SK-N-SH (cell line): ENCODE measurements around the gene XXYLT1. TPM values are rescaled to one million over a fixed set of nuclear protein-coding genes. Genes with fewer than 3 reads are reported as not detected.

Experiments used
- CTCF ChIA-PET: fragments of 300-600, 350-600 bp; formaldehyde crosslinking; extraction: SDS; loops from one replicate; lab custom pipeline; 2021; lab: Yijun Ruan, JAX
- POLR2A ChIA-PET: fragments of 350-600 bp; sonication (Branson Sonifier 250); formaldehyde crosslinking; extraction: SDS; loops from one replicate; lab custom pipeline; 2020; ENCODE audit warnings: antibody characterized with exemption, inconsistent platforms; lab: Yijun Ruan, JAX
- DNase-seq: peaks from one replicate; pipeline ENCODE4 v3.0.0; 2012
- H2AFZ ChIP-seq: fragments of 200-600 bp; sonication (generic); 2 replicates; pipeline ENCODE4 v1.8.1; 2016; ENCODE audit warnings: antibody characterized with exemption, mild to moderate bottlenecking, low read depth
- H3F3A ChIP-seq: fragments of 200-600 bp; sonication (generic); replicated peaks from 2 replicates; pipeline ENCODE3; 2016; ENCODE audit warnings: antibody characterized with exemption, mild to moderate bottlenecking; ENCODE audit not compliant: insufficient read depth
- H3K27ac ChIP-seq, 2 experiments: fragments of 200-500 bp in 1 of 2; fragments of 200-600 bp in 1 of 2; sonication (Bioruptor generic) in 1 of 2; sonication (generic), shearing (Covaris generic) in 1 of 2; 2 replicates each; pipeline versions ENCODE4 v1.5.1 to v1.6.1; 2014 to 2016; ENCODE audit warnings: low read depth in 2 of 2, inconsistent platforms in 1 of 2, low read length in 1 of 2, mild to moderate bottlenecking in 1 of 2, mixed read lengths in 1 of 2
- H3K27me3 ChIP-seq: fragments of 200-600 bp; sonication (generic), shearing (Covaris generic); 2 replicates; pipeline ENCODE4 v1.6.1; 2016; ENCODE audit warnings: mixed run types; ENCODE audit not compliant: insufficient read depth
- H3K36me3 ChIP-seq, 2 experiments: fragments of 200-500 bp in 1 of 2; fragments of 200-600 bp in 1 of 2; sonication (Bioruptor generic) in 1 of 2; sonication (generic) in 1 of 2; replicated peaks in 1 of 2; 2 replicates each; pipeline versions ENCODE3 to v1.5.1; 2014 to 2016; ENCODE audit warnings: low read length in 1 of 2, mild to moderate bottlenecking in 1 of 2; ENCODE audit not compliant: insufficient read depth in 2 of 2, control insufficient read depth in 1 of 2
- H3K4me1 ChIP-seq, 2 experiments: fragments of 200-500 bp in 1 of 2; fragments of 200-600 bp in 1 of 2; sonication (Bioruptor generic) in 1 of 2; sonication (generic), shearing (Covaris generic) in 1 of 2; 2 replicates each; pipeline versions ENCODE4 v1.5.1 to v1.6.1; 2014 to 2016; ENCODE audit warnings: low read depth in 1 of 2, low read length in 1 of 2, mixed run types in 1 of 2; ENCODE audit not compliant: insufficient read depth in 2 of 2, control insufficient read depth in 1 of 2
- H3K4me2 ChIP-seq: fragments of 200-600 bp; sonication (generic), shearing (Covaris generic); 2 replicates; pipeline ENCODE4 v1.6.1; 2017; ENCODE audit warnings: mixed run types
- H3K4me3 ChIP-seq, 2 experiments: fragments of 200-500 bp in 1 of 2; fragments of 200-600 bp in 1 of 2; sonication (Bioruptor generic) in 1 of 2; sonication (generic), shearing (Covaris generic) in 1 of 2; 2 replicates each; pipeline versions ENCODE4 v1.5.1 to v1.8.1; 2014 to 2016; ENCODE audit warnings: low read depth in 2 of 2, inconsistent platforms in 1 of 2, low read length in 1 of 2, mild to moderate bottlenecking in 1 of 2, mixed read lengths in 1 of 2, moderate library complexity in 1 of 2
- H3K79me2 ChIP-seq: fragments of 200-600 bp; sonication (generic); 2 replicates; pipeline ENCODE4 v1.8.1; 2017; ENCODE audit warnings: mild to moderate bottlenecking; ENCODE audit not compliant: insufficient read depth
- H3K9ac ChIP-seq: fragments of 200-600 bp; sonication (generic); 2 replicates; pipeline ENCODE4 v1.6.1; 2017; ENCODE audit warnings: mixed run types
- H3K9me2 ChIP-seq: fragments of 200-600 bp; sonication (generic); 2 replicates; pipeline ENCODE4 v1.6.1; 2017; ENCODE audit warnings: mixed run types
- H3K9me3 ChIP-seq: fragments of 200-600 bp; sonication (generic); 2 replicates; pipeline ENCODE4 v1.6.1; 2017; ENCODE audit warnings: mixed run types, mild to moderate bottlenecking, moderate library complexity
- H4K20me1 ChIP-seq: fragments of 200-600 bp; sonication (generic); 2 replicates; pipeline ENCODE4 v1.6.1; 2017; ENCODE audit warnings: mild to moderate bottlenecking, mixed run types; ENCODE audit not compliant: insufficient read depth
- CTCF ChIP-seq: fragments of 200-600 bp; sonication (generic); IDR thresholded peaks from 2 replicates; pipeline ENCODE4 v1.6.1; 2017; ENCODE audit warnings: antibody characterized with exemption, mild to moderate bottlenecking, moderate library complexity
- ELF1 ChIP-seq: IDR thresholded peaks from 2 replicates; pipeline ENCODE4 v1.4.0; 2012
- EZH2phosphoT487 ChIP-seq: fragments of 200-600 bp; sonication (generic); IDR thresholded peaks from 2 replicates; pipeline ENCODE4 v1.6.1; 2017; ENCODE audit warnings: low read depth, mixed run types, mild to moderate bottlenecking, antibody characterized with exemption, moderate library complexity, borderline replicate concordance
- GABPA ChIP-seq: IDR thresholded peaks from 2 replicates; pipeline ENCODE4 v1.4.0; 2012; ENCODE audit warnings: low read depth, mild to moderate bottlenecking
- GATA2 ChIP-seq: sonication (generic); formaldehyde crosslinking; IDR thresholded peaks from 2 replicates; pipeline ENCODE4 v1.5.0; 2020; ENCODE audit warnings: mild to moderate bottlenecking, missing genetic modification reagents
- IRF3 ChIP-seq: fragments of 150-350 bp; IDR thresholded peaks from 2 replicates; pipeline ENCODE4 v1.6.1; 2016; ENCODE audit warnings: mild to moderate bottlenecking, low read depth, low read length
- MXI1 ChIP-seq: IDR thresholded peaks from 2 replicates; pipeline ENCODE4 v1.6.1; 2012; ENCODE audit warnings: mild to moderate bottlenecking, low read depth, low read length, improper control_type of control experiment
- POLR2AphosphoS5 ChIP-seq: IDR thresholded peaks from 2 replicates; pipeline ENCODE4 v1.6.1; 2012; ENCODE audit warnings: low read depth, low read length
- RAD21 ChIP-seq: IDR thresholded peaks from 2 replicates; pipeline ENCODE4 v1.6.1; 2012; ENCODE audit warnings: mild to moderate bottlenecking, low read length
- RCOR1 ChIP-seq: fragments of 150-350 bp; IDR thresholded peaks from 2 replicates; pipeline ENCODE4 v1.6.1; 2017; ENCODE audit warnings: antibody characterized with exemption, low read length
- REST ChIP-seq: IDR thresholded peaks from 2 replicates; pipeline ENCODE4 v1.6.1; 2012; ENCODE audit warnings: mild to moderate bottlenecking, low read depth, low read length, moderate library complexity
- RFX5 ChIP-seq: IDR thresholded peaks from 2 replicates; pipeline ENCODE4 v1.6.1; 2012; ENCODE audit warnings: mild to moderate bottlenecking, improper control_type of control experiment, low read length
- RXRA ChIP-seq: IDR thresholded peaks from 2 replicates; pipeline ENCODE4 v1.4.0; 2012; ENCODE audit warnings: low read depth, mild to moderate bottlenecking, borderline replicate concordance
- SIN3A ChIP-seq: IDR thresholded peaks from 2 replicates; pipeline ENCODE4 v1.6.1; 2012; ENCODE audit warnings: low read depth, mild to moderate bottlenecking, low read length, moderate library complexity, borderline replicate concordance
- SMC3 ChIP-seq: IDR thresholded peaks from 2 replicates; pipeline ENCODE4 v1.6.1; 2012; ENCODE audit warnings: low read depth, low read length, improper control_type of control experiment
- TCF12 ChIP-seq: IDR thresholded peaks from 2 replicates; pipeline ENCODE4 v1.4.0; 2012
- TEAD4 ChIP-seq: IDR thresholded peaks from 2 replicates; pipeline ENCODE4 v1.4.0; 2012; ENCODE audit warnings: mild to moderate bottlenecking, borderline replicate concordance; ENCODE audit not compliant: insufficient read depth
- ZBTB33 ChIP-seq: IDR thresholded peaks from 2 replicates; pipeline ENCODE4 v1.4.0; 2012; ENCODE audit warnings: low read depth, borderline replicate concordance
- WGBS: methylation state at CpG from one replicate; pipeline ENCODE4 v1.1.6; 2017; ENCODE audit warnings: low lambda C conversion rate; 5-methylcytosine and 5-hydroxymethylcytosine counted together
- polyA plus RNA-seq, 3 experiments: library from polyadenylated mRNA; depleted of rRNA; stranded (reverse); fragments of >200 nt; gene quantifications; 2 replicates each; pipeline ENCODE4 v1.2.3, GENCODE V29; 2012

XXYLT1 gene
- polyA plus RNA-seq, 1 of the 3 experiments (the other 2 are of a cell fraction) = 22.6 TPM

- Histone ChIP-seq H3K4me2 (no peak overlapping the region), H3K9me2 (no peaks in the 10 kb centered on the region), H2AFZ (no peak overlapping the region), H3K4me1 (no peaks in the 10 kb centered on the region), H4K20me1 (no peaks in the 10 kb centered on the region), H3K79me2 (no peaks in the 10 kb centered on the region), H3K4me3 (no peak overlapping the region), H3K9me3 (no peaks in the 10 kb centered on the region), H3F3A (peaks cover 4% of the 10 kb centered on the region), H3K9ac (no peak overlapping the region), H3K36me3 (peaks cover 23% of the 10 kb centered on the region in 2 experiments), H3K27ac (no peak overlapping the region), H3K27me3 (no peaks in the 10 kb centered on the region)
- ChIA-PET POLR2A (no interaction called here), CTCF (interaction anchor here (0.8 kb wide), 1 partner anchor 20 kb away, joined by 3 read pairs; no protein-coding TSS in a partner anchor)
- DNase-seq = no peak
- WGBS = 98% methylated on average over 4 of the region's 4 CpGs
- TF ChIP-seq RFX5 (no peak), SMC3 (no peak), RXRA (no peak), ELF1 (no peak), TEAD4 (no peak), CTCF (no peak), MXI1 (no peak), EZH2phosphoT487 (no peak), GABPA (no peak), RCOR1 (no peak), IRF3 (no peak), GATA2 (CRISPR knock-in tag) (no peak), POLR2AphosphoS5 (no peak), TCF12 (no peak), RAD21 (no peak)
Measured at GRCh38 chr3:195306369-195306768, 35.4 kb upstream of the XXYLT1 start.

- WGBS = 92% methylated on average over 3 of the region's 3 CpGs
- H3K27ac ChIP-seq = no peak overlapping the region
- no peak for DNase-seq
Measured at GRCh38 chr3:195302431-195302830, 31.5 kb upstream of the XXYLT1 start.

More at GRCh38 chr3:195302431-195302830, 31.5 kb upstream of the XXYLT1 start:
- Histone ChIP-seq H3K9ac (no peak overlapping the region), H2AFZ (no peak overlapping the region), H3K4me1 (no peaks in the 10 kb centered on the region), H3F3A (peaks cover 4% of the 10 kb centered on the region)
- CTCF ChIA-PET = interaction anchor here (0.6 to 2.0 kb wide), 4 partner anchors 31 to 307 kb away, joined by 3 to 8 read pairs (median 4); partner anchors contain the start of gene XXYLT1
- TF ChIP-seq ZBTB33 (no peak), SIN3A (no peak), REST (no peak), ELF1 (no peak), MXI1 (no peak)
- TF ChIP-seq, all 33 proteins: peak for 0
- no peaks in the 10 kb centered on the region for H3K79me2 ChIP-seq
- H3K4me2 ChIP-seq = no peak overlapping the region; the same call in 1 of the 2 replicates
- POLR2A ChIA-PET = no interaction called here
- no peak overlapping the region for H3K4me3 ChIP-seq
- no peaks in the 10 kb centered on the region for H3K9me2 ChIP-seq
- peaks cover 18 to 22% of the 10 kb centered on the region in 2 experiments for H3K36me3 ChIP-seq
- no peaks in the 10 kb centered on the region for H3K9me3 ChIP-seq
- H4K20me1 ChIP-seq = no peaks in the 10 kb centered on the region
- no peaks in the 10 kb centered on the region for H3K27me3 ChIP-seq
